Coronary artery (tissue), 2 donors: ENCODE measurements around the gene AFG1L.

ENCODE experiments used
- DNase-seq: peaks from one replicate; pipeline ENCODE4 v3.0.0-alpha.2; 2017; ENCODE audit warnings: low spot score
- H3K27ac ChIP-seq, 2 donors: fragments of 200-600 bp; sonication (generic); one replicate each; pipeline ENCODE4 v1.5.1; 2016 to 2019
- H3K4me3 ChIP-seq: fragments of 200-600 bp; sonication (generic); 2 replicates; pipeline ENCODE4 v1.5.1; 2016; ENCODE audit warnings: mild to moderate bottlenecking, moderate library complexity
- CTCF ChIP-seq: fragments of 200-600 bp; sonication (generic); IDR thresholded peaks from one replicate; pipeline ENCODE4 v1.5.1; 2019; ENCODE audit warnings: antibody characterized with exemption

Gene AFG1L

GRCh38 chr6:108546079-108547049 is 251.5 kb downstream of the AFG1L start:
- Histone ChIP-seq H3K27ac (no peak overlapping the region), H3K4me3 (no peak overlapping the region)
- DNase-seq = no peak
- no peak for TF ChIP-seq CTCF

GRCh38 chr6:108549241-108549640 is 254.4 kb downstream of the AFG1L start:
- Histone ChIP-seq H3K27ac (no peak overlapping the region), H3K4me3 (no peak overlapping the region)
- no peak for TF ChIP-seq CTCF
- no peak for DNase-seq

GRCh38 chr6:108549741-108550140 is 254.9 kb downstream of the AFG1L start:
- TF ChIP-seq CTCF = no peak
- Histone ChIP-seq H3K4me3 (no peak overlapping the region), H3K27ac (no peak overlapping the region)
- DNase-seq = no peak

- Histone ChIP-seq H3K27ac (no peak overlapping the region), H3K4me3 (no peak overlapping the region)
- no peak for TF ChIP-seq CTCF
- no peak for DNase-seq
Observed at GRCh38 chr6:108550256-108550655, 255.4 kb downstream of the AFG1L start.

- DNase-seq = no peak
- TF ChIP-seq CTCF = no peak
- H3K27ac ChIP-seq = peak overlapping the region in 1 of 2 donors; percentile 98
- no peak overlapping the region for H3K4me3 ChIP-seq
Observed at GRCh38 chr6:108555399-108556052, 260.7 kb downstream of the AFG1L start.

GRCh38 chr6:108556250-108556649 is 261.4 kb downstream of the AFG1L start:
- Histone ChIP-seq H3K27ac (peak overlapping the region; percentile 91 to 98), H3K4me3 (no peak overlapping the region)
- TF ChIP-seq CTCF = no peak
- no peak for DNase-seq
